CD4-positive, alpha-beta T cell treated with Interleukin-15 for 4 hours (primary cell): ENCODE results near the gene CEP89.
"Not testable (repeated sequence)": the region's sequence is repeated elsewhere in the genome, so short reads cannot be mapped to it uniquely, and the experiment has no call there.

Source experiments
- DNase-seq: peaks from one replicate; pipeline ENCODE4 v3.0.0-alpha.2; 2020; ENCODE audit warnings: low spot score

The CEP89 gene

GRCh38 chr19:32945260-32945659 lies 26.5 kb downstream of the CEP89 start:
- no peak for DNase-seq

- not testable (repeated sequence) for DNase-seq
These were observed 30.5 kb downstream of the CEP89 start for GRCh38 chr19:32941273-32941672.

- no peak for DNase-seq
These were observed 35.7 kb downstream of the CEP89 start for GRCh38 chr19:32936065-32936464.

- no peak for DNase-seq
These were observed 36.1 kb downstream of the CEP89 start for GRCh38 chr19:32935629-32936028.

GRCh38 chr19:32933571-32933970 lies 38.2 kb downstream of the CEP89 start:
- no peak for DNase-seq

GRCh38 chr19:32930567-32930966 lies 41.2 kb downstream of the CEP89 start:
- DNase-seq: no peak

GRCh38 chr19:32928806-32929205 lies 43.0 kb downstream of the CEP89 start:
- no peak for DNase-seq

- no peak for DNase-seq
These were observed 47.6 kb downstream of the CEP89 start for GRCh38 chr19:32924200-32924599.

GRCh38 chr19:32921624-32922023 lies 50.1 kb downstream of the CEP89 start:
- no peak for DNase-seq

- DNase-seq: no peak
These were observed 52.4 kb downstream of the CEP89 start for GRCh38 chr19:32919365-32919764.

- no peak for DNase-seq
These were observed 54.2 kb downstream of the CEP89 start for GRCh38 chr19:32917616-32917996.

- DNase-seq: no peak
These were observed 54.7 kb downstream of the CEP89 start for GRCh38 chr19:32916969-32917615.

- DNase-seq: no peak
These were observed 56.7 kb downstream of the CEP89 start for GRCh38 chr19:32914879-32915660.

GRCh38 chr19:32911467-32911866 lies 60.3 kb downstream of the CEP89 start:
- DNase-seq: no peak

- DNase-seq: no peak
These were observed 60.9 kb downstream of the CEP89 start for GRCh38 chr19:32910874-32911273.

GRCh38 chr19:32910094-32910493 lies 61.7 kb downstream of the CEP89 start:
- no peak for DNase-seq

GRCh38 chr19:32909257-32909656 lies 62.5 kb downstream of the CEP89 start:
- DNase-seq: no peak

- no peak for DNase-seq
These were observed 63.0 kb downstream of the CEP89 start for GRCh38 chr19:32908641-32909190.

GRCh38 chr19:32902448-32902847 lies 69.3 kb downstream of the CEP89 start:
- DNase-seq: no peak

GRCh38 chr19:32901504-32902161 lies 70.1 kb downstream of the CEP89 start:
- no peak for DNase-seq

GRCh38 chr19:32896516-32897214 lies 75.1 kb downstream of the CEP89 start:
- DNase-seq: no peak

- no peak for DNase-seq
These were observed 76.4 kb downstream of the CEP89 start for GRCh38 chr19:32895384-32895783.
